Hypothalamus (tissue), 51 donors: ENCODE data around the gene TRRAP.
"Not testable (repeated sequence)": the region's sequence is repeated elsewhere in the genome, so short reads cannot be mapped to it uniquely, and the experiment has no call there.

ENCODE experiments used
- DNase-seq, 51 donors: peaks; one replicate each; lab custom pipeline; 2025; lab: John Stamatoyannopoulos, UW

TRRAP gene

GRCh38 chr7:99040104-99040958 is 162.0 kb downstream of the TRRAP start:
- peak in 50 of 51 donors; percentile 12 to 88 (median 64) for DNase-seq

- peak in 4 of 51 donors; percentile 13 to 20 (median 14) for DNase-seq
Observed at GRCh38 chr7:99041526-99041925, 163.2 kb downstream of the TRRAP start.

GRCh38 chr7:99042957-99043356 is 164.6 kb downstream of the TRRAP start:
- no peak for DNase-seq

- DNase-seq: not testable (repeated sequence)
Observed at GRCh38 chr7:99044858-99045257, 166.5 kb downstream of the TRRAP start.

GRCh38 chr7:99046262-99046661 is 167.9 kb downstream of the TRRAP start:
- not testable (repeated sequence) for DNase-seq

GRCh38 chr7:99046722-99047121 is 168.4 kb downstream of the TRRAP start:
- no peak for DNase-seq

- DNase-seq: no peak
Observed at GRCh38 chr7:99047526-99048077, 169.3 kb downstream of the TRRAP start.

- DNase-seq: no peak
Observed at GRCh38 chr7:99050971-99051370, 172.6 kb downstream of the TRRAP start.

- DNase-seq: no peak
Observed at GRCh38 chr7:99054781-99055180, 176.4 kb downstream of the TRRAP start.

GRCh38 chr7:99061001-99061776 is 182.9 kb downstream of the TRRAP start:
- no peak for DNase-seq
